ENCODE results near the gene TTLL12. TPM values are rescaled to one million over a fixed set of nuclear protein-coding genes. Genes with fewer than 3 reads are reported as not detected.
"Not testable (repeated sequence)": the region's sequence is repeated elsewhere in the genome, so short reads cannot be mapped to it uniquely, and the experiment has no call there.

Gene TTLL12
- total RNA-seq, 2 donors from 2014 or later: 13.9 to 16.0 TPM

GRCh38 chr22:43162412-43163150, 24.4 kb downstream of the TTLL12 start:
- intact Hi-C loops (cut with DNase I): no loop called here
- DNase-seq (ENCODE audit: low spot score): peak; percentile 79

- no peak for DNase-seq (ENCODE audit: low spot score)
- intact Hi-C loops (cut with DNase I): no loop called here
Observed at GRCh38 chr22:43160497-43161126, 26.3 kb downstream of the TTLL12 start.

DNA sequence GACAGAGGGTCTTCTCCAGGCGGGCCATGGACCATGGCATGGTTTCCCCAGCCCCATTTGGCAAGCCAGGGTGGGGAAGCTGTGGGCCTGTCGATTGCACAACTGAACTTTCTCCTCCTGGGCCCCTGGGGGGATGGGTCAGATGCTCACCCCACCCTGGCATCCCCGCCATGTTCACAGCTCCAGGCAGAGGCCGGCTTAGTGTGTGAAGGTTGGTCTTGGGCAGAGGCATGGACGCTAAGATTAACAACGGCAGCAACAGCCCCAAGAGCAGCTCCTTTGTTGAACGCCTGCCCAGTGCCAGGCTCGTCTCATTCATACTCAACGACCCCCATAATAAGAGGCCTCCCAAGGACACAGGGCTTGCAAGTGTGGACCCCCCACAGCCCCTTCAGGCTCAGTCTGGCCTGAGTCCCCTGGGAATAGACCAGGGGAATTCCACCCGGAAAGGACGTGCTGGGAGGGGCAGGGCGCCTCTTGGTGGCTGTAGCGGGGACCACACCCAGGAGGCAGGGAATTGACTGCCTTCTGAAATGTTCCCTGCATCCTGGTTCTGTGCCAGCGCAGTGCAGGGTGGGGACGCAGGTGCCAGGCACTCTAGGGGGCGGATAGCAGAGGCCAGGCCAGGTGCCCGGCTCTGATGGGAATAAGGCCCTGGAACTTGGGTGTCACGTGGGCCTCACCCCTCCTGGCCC, 27.3 kb downstream of the TTLL12 start:
- no peak for DNase-seq (ENCODE audit: low spot score)

GRCh38 chr22:43158778-43159483, 28.0 kb downstream of the TTLL12 start:
- intact Hi-C loops (cut with DNase I): no loop called here
- DNase-seq (ENCODE audit: low spot score): no peak

More for the DNA sequence above, 27.3 kb downstream of the TTLL12 start:
- intact Hi-C loops (cut with DNase I): no loop called here

DNA sequence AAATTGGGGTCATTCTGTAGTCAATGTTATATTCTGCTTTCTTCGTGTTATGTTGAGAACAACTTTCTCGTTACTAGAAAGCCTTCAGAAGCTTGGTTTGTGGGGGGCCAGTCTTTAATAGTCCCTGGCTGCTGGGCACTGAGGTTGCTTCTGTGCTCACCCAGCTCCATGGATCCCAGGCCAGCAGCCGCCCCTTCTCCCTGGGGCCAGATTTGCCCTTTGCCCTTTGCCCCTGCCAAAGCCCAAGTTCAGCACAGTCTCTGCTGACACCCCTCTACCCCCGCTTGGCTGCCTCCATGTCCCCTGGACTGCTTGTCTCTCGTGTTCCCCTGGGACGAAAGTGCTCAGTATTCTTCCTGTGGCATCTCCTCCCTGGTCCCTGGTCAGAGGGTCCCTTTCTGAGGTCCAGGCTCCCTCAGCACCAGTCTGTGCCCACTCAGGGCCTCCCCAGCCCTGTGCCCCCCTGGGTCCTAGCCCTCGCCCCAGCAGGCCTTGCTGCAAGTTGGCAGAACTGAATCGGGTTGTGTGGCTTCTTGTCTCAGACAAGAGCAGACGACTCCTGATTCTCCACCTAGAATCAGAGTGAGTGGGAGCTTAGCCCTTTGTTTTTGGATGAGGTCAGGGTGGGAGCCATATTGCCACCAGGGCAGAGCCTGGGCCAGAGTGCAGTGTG, 28.9 kb downstream of the TTLL12 start:
- intact Hi-C loops (cut with DNase I): no loop called here
- DNase-seq (ENCODE audit: low spot score): no peak

DNA sequence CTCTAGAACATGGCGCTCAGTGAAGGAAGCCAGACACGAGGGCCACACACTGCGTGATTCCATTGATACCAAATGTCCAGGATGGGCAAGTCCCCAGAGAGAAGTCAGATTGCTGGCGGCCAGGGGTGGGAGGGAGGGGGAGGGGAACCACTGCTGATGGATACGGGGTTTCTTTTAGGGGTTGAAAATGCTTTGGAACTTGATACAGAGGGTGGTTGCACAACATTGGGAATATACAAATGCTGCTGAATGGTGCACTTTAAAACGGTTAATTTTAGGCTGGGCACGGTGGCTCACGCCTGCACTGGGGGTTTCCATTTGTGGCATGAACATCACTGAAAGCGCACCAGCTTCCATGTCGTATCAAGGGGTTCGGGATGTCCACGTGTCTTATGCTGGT, 30.5 kb downstream of the TTLL12 start:
- intact Hi-C loops (cut with DNase I): loop anchor here in 1 of 2 donors (1.0 kb wide), 1 partner anchor 41 kb away; no protein-coding TSS in a partner anchor
- DNase-seq (ENCODE audit: low spot score): no peak

- intact Hi-C loops (cut with DNase I): loop anchor here in 1 of 2 donors (1.0 kb wide), 1 partner anchor 42 kb away; no protein-coding TSS in a partner anchor
- no peak for DNase-seq (ENCODE audit: low spot score)
Observed at GRCh38 chr22:43155789-43156188, 31.1 kb downstream of the TTLL12 start.

DNA sequence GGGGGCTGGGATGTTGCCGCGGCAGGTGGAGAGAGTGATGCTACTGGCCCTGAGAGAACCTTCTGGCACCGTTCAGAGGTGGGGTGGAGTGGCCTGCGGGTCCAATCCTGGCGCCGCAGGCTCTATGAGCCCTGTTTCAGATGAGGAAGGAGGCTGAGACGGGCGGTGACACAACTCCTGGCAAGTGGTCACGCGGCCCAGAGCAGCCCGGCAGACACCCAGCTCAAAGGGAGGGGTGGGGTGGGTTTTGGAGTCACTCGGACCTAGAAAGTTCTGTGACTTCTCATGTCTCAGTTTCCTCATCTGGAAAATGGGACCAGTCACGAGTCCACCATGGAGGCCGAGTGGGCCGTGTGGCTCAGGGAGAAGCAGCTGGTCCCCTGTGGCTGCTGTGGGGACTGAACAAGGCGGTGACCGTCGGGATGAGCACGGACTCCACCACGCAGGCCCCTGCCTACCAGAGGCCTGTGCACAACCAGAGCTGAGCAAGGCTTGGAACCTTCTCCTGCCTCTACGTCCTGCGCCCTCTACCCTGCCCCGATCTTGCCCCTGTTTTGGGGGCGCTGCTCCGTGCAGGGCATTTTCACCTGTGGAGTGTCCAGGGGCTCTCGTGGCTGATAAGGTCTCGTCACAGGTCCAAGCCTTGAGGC, 31.9 kb downstream of the TTLL12 start:
- DNase-seq (ENCODE audit: low spot score): peak; percentile 92
- intact Hi-C loops (cut with DNase I): loop anchor here in 1 of 2 donors (5.0 kb wide), 1 partner anchor 1157 kb away; the partner anchor contains the start of gene SHISAL1

GRCh38 chr22:43153899-43154298, 33.0 kb downstream of the TTLL12 start:
- intact Hi-C loops (cut with DNase I): loop anchor here in 1 of 2 donors (5.0 kb wide), 1 partner anchor 1158 kb away; the partner anchor contains the start of gene SHISAL1
- DNase-seq (ENCODE audit: low spot score): no peak

GRCh38 chr22:43152357-43153071, 34.4 kb downstream of the TTLL12 start:
- intact Hi-C loops (cut with DNase I): loop anchor here in 1 of 2 donors (5.0 kb wide), 1 partner anchor 1160 kb away; the partner anchor contains the start of gene SHISAL1

GRCh38 chr22:43152003-43152356, 35.0 kb downstream of the TTLL12 start:
- intact Hi-C loops (cut with DNase I): loop anchor here in 1 of 2 donors (5.0 kb wide), 1 partner anchor 1160 kb away; the partner anchor contains the start of gene SHISAL1
- no peak for DNase-seq (ENCODE audit: low spot score)

More at GRCh38 chr22:43152357-43153071, 34.4 kb downstream of the TTLL12 start:
- DNase-seq (ENCODE audit: low spot score): peak; percentile 89

DNA sequence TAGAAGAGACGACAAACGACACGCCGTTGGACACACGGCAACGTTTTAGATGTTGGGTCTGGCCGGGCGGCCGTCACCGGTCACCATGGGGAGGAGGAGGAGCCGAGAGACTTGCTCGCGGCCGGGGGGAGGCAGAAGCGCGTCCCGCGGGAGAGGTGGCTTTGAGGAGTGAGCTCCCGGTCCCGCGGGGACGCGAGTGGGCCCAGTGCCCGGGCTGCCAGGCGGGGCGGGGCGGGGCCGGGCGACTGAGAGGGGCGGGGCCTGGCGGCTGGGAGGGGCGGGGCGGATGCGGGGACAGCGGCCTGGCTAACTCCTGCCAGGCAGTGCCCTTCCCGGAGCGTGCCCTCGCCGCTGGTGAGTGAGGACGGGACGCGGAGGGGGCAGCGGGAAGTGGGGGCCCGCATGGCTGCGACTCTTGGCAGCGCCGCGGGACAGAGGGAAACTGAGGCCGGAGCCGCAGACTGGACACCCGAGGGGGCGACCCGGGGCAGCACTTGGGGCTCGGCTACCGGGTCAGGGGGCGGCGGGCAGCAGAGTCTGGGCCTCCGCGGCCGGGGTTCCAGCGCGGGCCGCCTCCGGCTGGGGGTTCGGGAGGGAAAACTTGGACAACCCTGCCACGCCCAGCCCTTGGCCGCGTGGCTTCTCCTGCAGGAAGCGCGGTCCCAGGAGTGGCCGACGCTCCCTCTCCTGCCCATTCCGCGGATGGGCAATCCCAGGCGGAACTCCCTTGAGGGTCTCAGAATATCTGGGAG, 35.5 kb downstream of the TTLL12 start, which contains the start of gene TSPO:
TSPO (plus strand) TSS at position 309 of the 752 bp plus-strand sequence. CDS start 7,680 bp downstream, outside the sequence.
- DNase-seq (ENCODE audit: low spot score): peak; percentile 93
- intact Hi-C loops (cut with DNase I): loop anchor here in 1 of 2 donors (5.0 kb wide), 1 partner anchor 1161 kb away; the partner anchor contains the start of gene SHISAL1

- DNase-seq (ENCODE audit: low spot score): no peak
- intact Hi-C loops (cut with DNase I): loop anchor here in 1 of 2 donors (5.0 kb wide), 1 partner anchor 1162 kb away; the partner anchor contains the start of gene SHISAL1
Observed at GRCh38 chr22:43150731-43151206, 36.2 kb downstream of the TTLL12 start.

DNA sequence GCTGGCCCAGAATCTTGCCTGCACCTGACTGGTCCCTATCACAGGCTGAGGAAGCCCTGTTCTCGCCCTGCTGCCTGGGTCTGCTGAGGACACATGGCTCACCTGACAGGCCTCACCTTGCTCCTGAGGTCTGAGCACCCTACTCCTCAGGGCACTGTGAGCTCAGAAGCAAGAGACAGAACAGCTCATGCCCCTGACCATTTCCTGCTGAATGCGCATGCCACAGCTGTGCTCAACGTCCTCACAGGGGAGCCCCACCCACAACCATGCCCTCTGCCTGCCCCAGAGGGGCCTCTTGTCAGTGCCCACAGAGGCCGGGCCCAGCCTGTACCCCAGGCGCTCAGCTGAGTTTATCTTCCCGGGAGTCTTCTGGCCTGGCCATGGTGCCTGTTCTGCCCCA, 38.4 kb downstream of the TTLL12 start:
- intact Hi-C loops (cut with DNase I): no loop called here
- DNase-seq (ENCODE audit: low spot score): peak; percentile 83

DNA sequence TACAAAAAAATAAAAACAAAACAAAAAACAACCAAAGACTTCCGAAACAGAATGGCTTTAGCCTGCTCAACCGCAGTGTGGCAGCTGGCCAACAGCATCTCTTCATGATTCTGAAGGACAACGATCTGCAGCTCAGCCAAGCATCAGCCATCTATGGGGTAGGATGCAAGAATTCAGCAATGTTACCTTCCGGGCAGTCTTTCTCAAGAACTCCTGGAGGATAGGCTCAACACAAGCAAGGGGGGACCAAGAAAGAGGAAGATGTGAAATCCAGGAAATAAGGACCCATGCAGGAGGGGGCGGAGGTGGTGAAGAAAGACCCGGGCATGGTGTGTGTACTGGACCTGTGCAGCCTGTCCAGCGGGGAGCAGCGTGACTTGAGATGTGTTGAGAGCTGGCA, 39.1 kb downstream of the TTLL12 start:
- intact Hi-C loops (cut with DNase I): no loop called here
- DNase-seq (ENCODE audit: low spot score): no peak

- intact Hi-C loops (cut with DNase I): not testable (repeated sequence)
Observed at GRCh38 chr22:43146332-43146731, 40.6 kb downstream of the TTLL12 start.

More at GRCh38 chr22:43146332-43146731, 40.6 kb downstream of the TTLL12 start:
- peak; percentile 84 for DNase-seq (ENCODE audit: low spot score)
